NCI-H69 (cell line): ENCODE measurements around the gene SDK1.
"Not testable (repeated sequence)": the region's sequence is repeated elsewhere in the genome, so short reads cannot be mapped to it uniquely, and the experiment has no call there.

Experiments used
- DNase-seq: peaks from one replicate; lab custom pipeline; 2025; lab: John Stamatoyannopoulos, UW

Gene SDK1

DNA sequence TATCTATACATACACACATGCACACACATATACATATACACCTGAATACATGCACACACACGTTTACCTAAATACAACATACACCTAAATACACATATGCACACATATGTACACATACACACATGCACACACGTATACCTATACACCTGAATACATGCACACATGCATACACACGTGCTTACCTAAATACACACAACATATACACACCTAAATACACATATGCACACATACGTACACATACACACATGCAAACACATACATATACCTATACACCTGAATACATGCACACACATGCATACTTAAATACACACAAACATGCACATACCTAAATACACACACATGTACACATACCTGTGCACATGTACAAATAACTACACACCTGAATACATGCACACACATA is 947.2 kb downstream of the SDK1 start:
- DNase-seq: no peak

DNA sequence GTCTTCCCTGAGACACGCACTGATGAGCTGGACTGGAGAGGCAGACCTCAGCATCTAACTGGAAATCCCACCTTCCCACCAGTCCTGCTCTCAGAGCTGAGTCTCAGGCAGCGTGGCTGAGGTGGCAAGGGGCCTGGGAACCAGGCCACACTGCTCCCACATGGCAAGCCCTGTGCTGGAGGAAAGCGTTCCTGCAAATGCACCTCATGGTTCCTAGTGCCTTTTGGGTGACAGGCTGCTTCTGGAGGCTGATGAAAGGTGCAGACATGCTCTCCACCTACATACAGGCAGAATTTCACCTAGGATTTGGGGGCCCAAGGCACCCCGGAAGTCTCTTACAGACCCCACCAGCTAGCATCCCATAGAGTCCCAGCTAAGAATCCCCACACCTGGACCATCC is 948.2 kb downstream of the SDK1 start:
- DNase-seq: no peak

DNA sequence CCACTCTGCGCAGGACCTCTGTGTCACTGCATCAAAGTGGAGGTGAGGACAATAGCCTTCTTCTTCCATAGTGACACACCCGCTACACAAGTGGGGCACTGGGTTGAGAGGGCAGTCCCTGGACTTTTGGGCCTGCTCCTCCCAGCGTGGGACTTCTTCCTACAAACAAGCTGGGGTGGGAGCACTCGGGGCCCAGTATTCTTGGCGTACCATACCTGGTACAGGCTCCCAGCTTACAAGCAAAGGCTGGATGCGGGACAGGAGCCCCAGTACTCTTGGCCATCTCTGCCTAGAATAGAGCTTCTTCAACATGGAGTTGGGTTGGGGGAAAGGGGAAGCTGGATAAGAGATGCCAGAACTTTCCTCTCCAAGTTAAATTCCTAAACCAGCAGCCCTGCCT is 954.3 kb downstream of the SDK1 start:
- DNase-seq: no peak

DNA sequence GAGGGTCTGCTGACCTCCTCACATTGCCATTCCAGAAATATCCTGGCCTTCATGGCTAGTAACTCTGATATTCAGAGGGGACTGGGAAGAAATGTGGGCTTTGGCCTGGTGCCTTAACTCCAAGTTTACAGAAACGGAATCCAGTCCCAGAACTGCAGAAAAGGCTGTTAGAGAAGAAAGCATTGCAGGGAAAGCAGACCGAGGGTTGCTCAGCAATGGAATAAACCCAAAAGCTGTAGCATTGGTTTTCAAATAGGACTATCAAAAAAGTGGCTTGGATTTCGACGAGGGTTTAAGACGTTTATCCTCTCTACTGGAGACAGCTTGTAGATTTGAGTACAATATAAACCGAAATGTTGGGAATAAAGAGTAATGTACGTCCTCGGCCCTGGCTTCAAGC is 955.2 kb downstream of the SDK1 start:
- DNase-seq: no peak

DNA sequence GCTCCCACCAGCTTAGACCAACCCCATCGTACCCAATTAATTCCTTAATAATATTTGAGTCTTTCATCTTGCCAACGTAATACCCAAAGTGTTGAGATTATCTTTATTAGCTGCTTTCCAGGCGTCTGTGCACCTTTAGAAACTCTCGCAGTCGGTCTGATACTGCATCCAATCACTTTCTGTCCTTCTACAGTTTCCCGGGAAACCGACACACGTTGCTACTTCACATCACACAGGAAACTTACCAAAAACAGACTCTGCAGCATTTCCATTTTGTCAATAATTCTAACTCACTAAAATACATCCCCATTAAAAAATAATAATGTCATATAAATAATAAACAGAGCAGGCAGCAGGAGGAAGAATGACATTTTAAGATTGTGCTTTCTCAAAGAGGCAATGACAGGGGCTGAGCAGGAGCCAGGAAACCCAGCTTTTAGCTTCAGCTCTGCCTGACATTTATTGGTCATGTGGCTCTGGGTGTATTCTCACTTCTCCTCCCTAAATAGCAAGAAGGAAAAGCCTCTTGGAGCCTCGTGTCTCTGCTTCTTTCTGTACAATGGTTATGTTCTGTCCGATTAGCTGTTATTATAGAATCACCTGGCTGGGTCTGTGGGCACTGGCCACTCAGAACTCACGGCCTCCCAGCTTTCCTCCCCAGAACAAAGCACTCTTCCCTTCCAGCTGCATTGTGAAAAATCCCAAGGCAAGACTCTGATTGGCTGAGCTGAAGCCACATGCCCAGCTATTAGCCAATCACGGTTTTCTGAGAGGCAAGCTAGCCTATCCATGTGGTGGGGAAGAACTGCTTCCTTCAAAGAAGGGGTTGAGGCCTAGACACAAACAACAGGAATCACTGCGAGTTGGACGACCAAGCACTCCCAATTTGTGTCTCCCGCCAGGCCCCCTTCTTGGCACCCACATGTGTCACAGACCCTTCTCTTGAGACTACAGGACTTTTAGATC is 956.4 kb downstream of the SDK1 start:
- DNase-seq: no peak

DNA sequence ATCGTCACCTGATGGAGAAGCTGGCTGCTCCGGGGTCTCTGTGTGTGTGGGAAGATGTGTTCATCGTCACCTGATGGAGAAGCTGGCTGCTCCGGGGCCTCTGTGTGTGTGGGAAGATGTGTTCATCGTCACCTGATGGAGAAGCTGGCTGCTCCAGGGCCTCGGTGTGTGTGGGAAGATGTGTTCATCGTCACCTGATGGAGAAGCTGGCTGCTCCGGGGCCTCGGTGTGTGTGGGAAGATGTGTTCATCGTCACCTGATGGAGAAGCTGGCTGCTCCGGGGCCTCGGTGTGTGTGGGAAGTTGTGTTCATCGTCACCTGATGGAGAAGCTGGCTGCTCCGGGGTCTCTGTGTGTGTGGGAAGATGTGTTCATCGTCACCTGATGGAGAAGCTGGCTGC is 959.1 kb downstream of the SDK1 start:
- not testable (repeated sequence) for DNase-seq

DNA sequence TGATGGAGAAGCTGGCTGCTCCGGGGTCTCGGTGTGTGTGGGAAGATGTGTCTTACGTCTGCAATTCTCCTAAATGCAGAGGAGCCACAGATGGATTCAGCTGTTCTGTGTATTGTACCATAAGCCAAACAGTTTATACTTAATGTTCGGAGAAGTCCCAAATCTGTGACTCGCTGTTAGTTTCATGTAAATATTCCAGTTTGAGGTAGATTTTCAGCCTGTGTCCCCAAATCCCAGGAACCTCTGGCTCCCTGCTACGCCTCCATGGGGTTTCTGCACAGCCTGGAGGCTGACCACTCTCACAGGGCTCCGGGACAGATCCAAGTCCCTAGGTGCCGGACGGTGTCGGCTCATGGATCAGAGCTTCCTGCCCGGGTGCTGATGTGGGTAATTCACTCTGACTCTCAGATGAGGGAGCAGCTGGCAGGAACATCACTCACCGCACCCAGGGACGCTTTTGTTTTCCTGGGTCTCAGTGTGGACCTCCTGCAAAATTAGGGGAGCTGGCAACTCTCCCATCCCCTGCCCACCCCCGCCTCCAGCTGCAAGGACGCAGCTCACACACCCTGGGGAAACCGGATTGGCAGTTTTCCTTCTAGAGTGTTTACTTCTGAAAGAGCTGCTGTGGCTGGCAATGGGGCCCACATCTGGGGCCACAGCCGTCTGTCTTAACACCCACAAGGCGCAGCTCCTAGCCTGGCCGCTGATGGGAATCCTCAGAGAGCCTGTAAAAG is 960.0 kb downstream of the SDK1 start:
- peak; percentile 74 for DNase-seq

DNA sequence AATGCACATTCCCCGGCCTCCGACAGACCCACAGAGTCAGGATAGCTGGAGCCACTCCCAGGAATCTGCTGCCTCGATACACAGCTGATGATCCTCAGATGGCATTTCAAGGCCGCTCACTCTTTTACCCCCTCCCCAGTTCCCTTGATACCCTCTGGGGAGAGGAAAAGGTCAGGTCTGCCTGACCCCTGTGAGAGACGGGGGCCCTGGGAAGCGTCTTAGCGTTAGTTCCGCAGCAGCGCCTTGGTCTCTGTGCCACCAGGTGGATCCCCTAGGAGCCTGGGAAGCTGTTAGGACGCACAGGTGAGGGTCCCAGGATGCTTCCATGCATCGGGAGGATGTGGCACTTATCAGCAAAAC is 960.5 kb downstream of the SDK1 start:
- DNase-seq: no peak

DNA sequence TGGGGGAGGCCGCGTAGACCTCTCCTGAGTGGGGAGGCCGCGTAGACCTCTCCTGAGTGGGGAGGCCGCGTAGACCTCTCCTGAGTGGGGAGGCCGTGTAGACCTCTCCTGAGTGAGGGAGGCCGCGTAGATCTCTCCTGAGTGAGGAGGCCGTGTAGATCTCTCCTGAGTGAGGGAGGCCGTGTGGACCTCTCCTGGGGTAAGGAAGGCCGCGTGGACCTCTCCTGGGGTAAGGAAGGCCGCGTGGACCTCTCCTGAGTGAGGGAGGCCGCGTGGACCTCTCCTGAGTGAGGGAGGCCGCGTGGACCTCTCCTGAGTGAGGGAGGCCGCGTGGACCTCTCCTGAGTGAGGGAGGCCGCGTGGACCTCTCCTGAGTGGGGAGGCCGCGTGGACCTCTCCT is 963.2 kb downstream of the SDK1 start:
- not testable (repeated sequence) for DNase-seq

DNA sequence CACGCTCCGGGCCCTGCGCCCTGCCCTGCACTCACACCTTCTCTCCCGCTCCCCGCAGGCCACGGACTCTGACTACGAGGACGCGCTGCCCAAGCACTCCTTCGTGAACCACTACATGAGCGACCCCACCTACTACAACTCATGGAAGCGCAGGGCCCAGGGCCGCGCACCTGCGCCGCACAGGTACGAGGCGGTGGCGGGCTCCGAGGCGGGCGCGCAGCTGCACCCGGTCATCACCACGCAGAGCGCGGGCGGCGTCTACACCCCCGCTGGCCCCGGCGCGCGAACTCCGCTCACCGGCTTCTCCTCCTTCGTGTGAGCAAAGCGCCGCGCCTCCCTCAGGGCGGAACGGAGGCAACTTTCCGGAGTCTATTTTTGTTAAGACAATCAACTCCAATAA is 964.0 kb downstream of the SDK1 start:
- DNase-seq: no peak

DNA sequence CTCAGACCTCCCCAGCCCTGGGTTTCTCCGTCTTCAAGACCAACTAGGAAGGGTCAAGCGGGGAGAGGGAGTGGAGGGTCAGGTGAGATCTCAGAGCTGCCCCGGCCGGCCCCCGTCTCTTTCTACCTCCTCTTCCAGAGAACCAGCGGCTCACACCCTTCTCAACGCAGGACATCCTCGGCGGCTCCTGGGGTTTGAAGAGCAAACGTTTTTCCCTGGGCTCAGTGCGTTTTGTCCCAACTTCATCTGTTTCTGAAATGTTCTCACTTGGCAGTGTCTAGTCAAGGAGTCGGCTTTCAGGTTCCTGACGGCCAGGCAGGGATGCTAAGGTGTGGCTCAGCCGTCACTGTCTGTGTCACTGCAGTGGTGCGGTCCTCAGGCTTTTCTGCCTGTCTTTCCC is 964.6 kb downstream of the SDK1 start:
- no peak for DNase-seq

DNA sequence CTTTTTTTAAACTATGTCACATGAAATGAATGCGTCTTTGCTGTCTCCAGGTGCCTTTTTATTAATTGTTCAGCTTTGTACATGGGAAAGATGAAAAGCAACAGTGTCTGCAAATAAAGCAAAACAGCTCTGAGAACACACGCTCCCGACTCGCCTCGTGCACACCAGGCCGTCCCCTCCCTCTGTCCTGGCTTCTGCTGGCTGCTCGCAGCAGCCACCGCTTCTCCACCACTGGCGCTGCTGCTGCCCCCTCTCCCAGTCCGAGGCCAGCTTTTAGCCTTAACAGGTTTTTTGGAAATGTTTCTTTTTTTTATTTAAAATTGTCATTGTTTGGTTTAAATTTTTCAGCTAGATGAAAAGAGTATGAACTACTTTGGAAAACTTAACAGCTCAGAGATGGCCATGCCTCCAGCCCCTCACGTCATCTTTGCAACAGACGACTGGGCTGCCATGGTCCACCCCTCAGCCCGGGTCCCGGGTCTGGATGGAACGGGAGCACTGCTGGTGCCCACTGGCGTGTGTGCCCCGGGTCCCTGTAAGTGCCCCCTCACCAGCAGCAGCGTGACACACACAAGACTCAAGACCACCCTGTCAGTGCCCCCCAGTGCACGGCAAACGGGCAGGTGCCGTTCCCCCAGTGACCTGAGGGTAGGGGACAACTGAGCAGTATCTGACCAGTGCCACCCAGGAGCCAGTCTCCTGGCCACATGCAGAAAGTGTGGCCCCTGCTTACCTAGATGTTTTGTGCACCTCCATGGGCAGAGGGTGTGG is 965.4 kb downstream of the SDK1 start:
- no peak for DNase-seq

DNA sequence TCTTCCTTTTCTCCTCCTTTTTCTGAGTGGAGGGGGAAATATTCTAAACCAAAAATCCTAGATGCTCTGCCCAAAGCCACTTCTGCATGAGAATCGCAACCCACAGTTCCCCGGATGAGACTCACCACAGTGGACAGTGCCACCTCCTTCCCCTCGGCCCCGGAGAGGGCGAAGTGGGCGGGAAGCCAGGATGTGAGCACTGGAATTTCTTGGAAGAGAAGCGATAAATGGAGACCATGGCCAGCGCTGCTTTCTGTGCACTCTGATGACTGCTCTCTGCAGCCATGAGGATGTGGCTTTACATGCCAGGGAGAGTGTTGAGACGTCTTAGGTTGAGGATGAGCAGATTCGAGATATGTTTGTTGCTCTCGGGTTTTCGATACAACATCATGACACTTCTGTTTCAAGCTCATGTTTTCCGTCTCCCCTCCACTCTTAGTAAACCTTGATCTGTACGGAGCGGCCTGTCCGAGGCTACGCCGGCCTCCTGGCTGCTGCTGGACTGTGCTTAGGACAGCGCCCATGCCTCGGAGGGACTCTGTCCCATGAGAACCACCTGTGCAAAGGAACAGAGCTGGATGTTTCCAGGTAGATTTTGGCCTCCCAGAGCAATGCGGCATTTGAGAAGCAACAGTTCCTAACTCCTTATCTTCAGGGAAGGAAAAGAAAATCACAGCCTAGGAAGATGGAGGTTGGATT is 966.4 kb downstream of the SDK1 start:
- no peak for DNase-seq

DNA sequence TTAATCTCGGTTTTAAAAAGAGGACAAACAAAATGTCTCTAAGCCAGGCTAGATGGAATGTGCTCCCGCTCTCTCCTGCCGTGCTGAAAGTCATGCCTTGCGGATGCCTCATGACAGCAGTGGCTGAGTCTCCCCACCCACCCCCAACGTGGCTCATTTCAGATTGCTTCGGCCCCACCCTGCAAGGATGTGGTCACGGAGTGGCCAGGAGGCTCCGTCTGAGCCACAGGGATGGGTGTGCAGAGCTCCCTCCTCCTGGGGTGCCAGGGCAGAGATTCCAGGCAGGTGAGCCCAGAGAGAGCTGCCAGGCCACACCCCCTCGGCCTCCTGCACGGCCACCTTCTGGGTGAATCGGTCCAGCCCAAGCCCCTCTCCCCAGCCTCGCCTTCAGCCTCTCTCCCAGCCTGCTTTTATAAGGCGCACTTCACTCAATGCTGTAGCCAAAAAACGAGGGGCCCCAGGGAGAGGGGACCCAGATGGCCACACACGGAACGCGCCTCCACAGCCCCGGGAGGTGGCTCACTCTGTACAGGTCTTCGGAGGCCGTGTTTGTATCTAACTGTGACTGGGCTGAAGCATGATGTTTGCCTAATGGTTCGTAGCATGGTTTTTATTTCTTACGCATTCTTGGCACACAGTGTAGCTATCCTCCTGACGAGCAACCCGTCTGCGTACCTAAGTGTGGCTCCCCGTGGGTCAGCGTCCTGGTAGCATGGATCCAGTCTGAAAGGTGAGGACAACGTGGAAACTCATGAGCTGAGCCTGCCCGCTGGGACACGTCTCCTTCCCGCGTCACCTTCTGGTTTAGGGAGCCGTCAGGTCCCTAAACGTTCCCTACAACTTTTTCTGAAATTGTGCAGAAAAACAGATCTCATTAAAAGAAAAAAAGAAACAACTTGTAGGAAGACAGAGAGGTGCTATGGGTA is 967.3 kb downstream of the SDK1 start:
- DNase-seq: no peak

DNA sequence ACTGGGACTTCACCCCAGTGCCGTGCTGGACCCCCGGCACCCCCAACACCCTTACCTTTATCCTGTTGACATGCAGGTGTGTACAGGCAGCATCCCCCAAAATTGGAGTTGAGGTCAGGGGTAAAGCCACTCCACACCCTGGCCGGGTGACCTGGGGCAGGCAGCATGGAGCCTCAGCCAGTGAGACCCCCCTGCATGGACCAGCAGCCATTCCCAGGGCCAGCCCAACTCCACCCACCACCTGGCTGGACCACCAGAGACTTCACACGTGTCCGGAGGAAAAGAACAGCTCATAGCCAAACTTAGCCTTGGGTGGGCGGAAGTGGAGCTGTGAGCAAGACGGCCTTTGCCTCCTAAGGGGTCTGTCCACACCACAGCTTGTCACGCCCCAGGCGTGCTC is 968.0 kb downstream of the SDK1 start:
- DNase-seq: no peak

DNA sequence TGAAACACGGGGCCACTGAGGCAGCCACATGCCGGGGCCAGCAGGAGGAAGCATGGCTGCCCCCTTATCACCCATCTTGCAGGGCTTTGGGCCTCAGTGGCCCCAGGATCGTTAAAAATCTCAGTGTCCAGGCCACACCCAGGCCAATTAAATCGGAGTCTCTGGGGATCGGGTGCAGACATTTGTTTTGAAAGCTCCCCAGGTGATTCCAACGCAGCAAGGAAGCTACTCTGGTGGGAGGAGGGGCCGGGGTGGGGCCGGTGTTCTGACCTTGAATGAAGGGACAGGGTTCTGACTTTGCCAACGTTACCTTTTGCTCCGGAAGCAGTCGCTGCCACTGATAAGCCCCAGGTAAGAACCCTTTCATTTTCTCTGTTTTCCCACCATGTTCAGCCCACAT is 968.7 kb downstream of the SDK1 start:
- no peak for DNase-seq

DNA sequence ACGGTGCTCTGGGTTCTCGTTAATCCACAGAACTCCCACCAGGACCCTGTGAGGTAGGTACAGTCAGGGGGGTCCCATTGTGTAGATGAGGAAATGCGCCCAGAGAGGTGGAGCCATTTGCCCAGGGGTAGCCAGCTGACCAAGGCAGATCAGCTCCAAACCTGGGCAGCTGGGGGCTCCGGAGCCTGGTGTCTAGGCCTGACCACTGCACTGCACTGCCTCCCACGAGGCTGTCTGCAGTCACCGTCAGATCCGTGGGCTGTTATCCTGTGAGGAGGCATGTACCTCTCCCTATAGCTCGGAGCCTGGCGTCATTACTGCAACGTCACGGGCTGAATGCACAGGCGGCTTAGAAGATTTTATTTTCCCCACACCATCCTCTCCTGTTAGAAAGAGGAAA is 969.2 kb downstream of the SDK1 start:
- DNase-seq: no peak

DNA sequence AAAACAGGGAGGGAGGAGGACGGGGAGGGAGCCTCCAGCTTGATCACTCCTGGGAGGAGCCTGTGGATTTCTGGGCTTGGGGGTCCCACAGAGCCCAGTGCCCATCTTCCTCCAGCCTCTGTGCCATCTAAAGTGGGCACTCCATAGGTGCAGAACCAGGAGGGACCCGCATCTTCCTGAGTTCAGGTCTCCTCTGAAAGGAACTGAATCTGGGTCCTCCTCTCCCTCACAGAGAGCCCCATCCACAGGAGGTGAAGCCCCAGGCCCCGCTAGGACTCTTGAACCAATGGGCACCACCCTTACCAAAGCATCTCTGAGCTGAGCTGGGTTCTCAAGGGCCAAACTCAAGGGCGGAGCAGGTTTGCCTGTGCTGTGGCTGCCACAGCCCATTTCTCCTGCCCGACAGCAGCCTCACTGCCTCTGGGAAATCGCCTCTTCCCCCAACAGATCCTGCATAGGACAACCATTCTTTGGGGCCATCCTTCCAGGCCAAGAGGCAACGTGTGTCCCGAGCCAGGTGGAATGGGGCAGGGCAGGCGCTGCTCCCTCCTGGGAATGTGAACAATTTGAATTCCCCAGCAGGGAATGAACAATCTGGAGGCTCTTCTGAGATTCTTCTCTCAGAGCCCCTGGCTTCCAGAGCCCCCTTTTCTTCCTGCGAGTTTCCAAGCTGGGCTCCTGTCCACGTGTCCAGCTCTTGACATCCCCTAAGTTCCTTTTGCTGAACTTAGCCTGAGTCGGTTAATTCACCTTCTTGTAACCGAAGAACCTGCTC is 970.1 kb downstream of the SDK1 start:
- no peak for DNase-seq

DNA sequence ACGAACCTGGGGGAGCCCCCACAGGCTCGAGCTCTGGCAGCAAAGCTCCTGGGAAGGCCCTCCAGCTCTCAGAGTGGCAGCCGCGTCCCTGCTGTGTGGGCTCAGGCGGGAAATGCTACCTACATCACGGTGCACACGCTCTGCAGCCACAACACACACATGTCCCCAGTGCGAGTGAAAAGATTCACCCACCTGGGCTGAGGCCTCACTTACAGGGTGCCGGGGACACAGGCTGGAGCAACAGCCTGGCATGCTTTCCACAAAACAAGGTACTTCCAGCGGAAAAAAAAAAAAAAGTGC is 970.6 kb downstream of the SDK1 start:
- DNase-seq: no peak

DNA sequence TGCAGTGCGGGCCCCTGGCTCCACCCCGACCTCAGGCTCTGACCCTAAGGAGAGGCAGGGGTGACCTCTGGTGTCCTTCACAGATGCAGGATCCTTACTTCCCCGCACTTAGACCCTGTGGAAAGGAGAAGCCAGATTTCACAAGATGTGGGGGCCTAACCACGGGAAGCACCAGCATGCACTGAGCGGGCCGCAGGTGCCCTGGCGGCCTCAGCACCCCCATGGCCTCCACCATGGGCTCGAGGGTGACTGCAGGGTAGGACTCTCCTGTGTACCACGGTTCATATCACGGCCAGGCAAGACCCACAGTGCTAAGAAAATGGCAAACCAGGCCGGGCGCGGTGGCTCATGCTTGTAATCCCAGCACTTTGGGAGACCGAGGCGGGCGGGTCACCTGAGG is 971.1 kb downstream of the SDK1 start:
- DNase-seq: no peak
